Erythroblast (primary cell): ENCODE data around the gene VPS36.

ENCODE experiments used
- GATA1 ChIP-seq: IDR thresholded peaks from 2 replicates; pipeline ENCODE4 v1.6.1; 2011; ENCODE audit warnings: low read depth, mild to moderate bottlenecking, control low read depth, low read length, moderate library complexity
- POLR2A ChIP-seq: IDR thresholded peaks from 2 replicates; pipeline ENCODE4 v1.6.1; 2011; ENCODE audit warnings: mild to moderate bottlenecking, low read length

GRCh38 chr13:52374389-52374788 lies 76.0 kb downstream of the VPS36 start:
- TF ChIP-seq POLR2A: no peak
- no peak for TF ChIP-seq GATA1
